Liver (tissue), 9 donors: ENCODE measurements around the gene CDR2. TPM values are rescaled to one million over a fixed set of nuclear protein-coding genes. Genes with fewer than 3 reads are reported as not detected.

Experiments used
- DNase-seq: peaks from one replicate; pipeline ENCODE4 v3.0.0-alpha.2; 2017; ENCODE audit warnings: low spot score
- H3K27ac ChIP-seq, 2 donors: one replicate each; pipeline ENCODE4 v1.7.0; 2013; ENCODE audit warnings: inconsistent platforms in 2 of 2, low read length in 2 of 2, control low read depth in 1 of 2, low read depth in 1 of 2, mild to moderate bottlenecking in 1 of 2
- H3K27me3 ChIP-seq, 4 donors: one replicate each; pipeline versions ENCODE4 v1.6.1 to v1.7.0; 2013; ENCODE audit warnings: low read length in 3 of 4, inconsistent platforms in 1 of 4, mild to moderate bottlenecking in 1 of 4, moderate library complexity in 1 of 4; ENCODE audit not compliant: control insufficient read depth in 4 of 4, insufficient read depth in 4 of 4
- H3K36me3 ChIP-seq, 4 donors: one replicate each; pipeline versions ENCODE4 v1.6.1 to v1.7.0; 2013; ENCODE audit warnings: low read length in 3 of 4, mild to moderate bottlenecking in 3 of 4, low read depth in 1 of 4, moderate library complexity in 1 of 4; ENCODE audit not compliant: control insufficient read depth in 4 of 4, insufficient read depth in 3 of 4
- H3K4me1 ChIP-seq, 4 donors: one replicate each; pipeline versions ENCODE4 v1.6.1 to v1.7.0; 2013; ENCODE audit warnings: low read length in 3 of 4, mild to moderate bottlenecking in 3 of 4, moderate library complexity in 1 of 4; ENCODE audit not compliant: control insufficient read depth in 4 of 4, insufficient read depth in 4 of 4
- H3K4me3 ChIP-seq, 3 donors: one replicate each; pipeline versions ENCODE4 v1.6.1 to v1.7.0; 2013; ENCODE audit warnings: low read length in 3 of 3, control low read depth in 1 of 3, low read depth in 1 of 3, mild to moderate bottlenecking in 1 of 3
- H3K9ac ChIP-seq, 2 donors: one replicate each; pipeline ENCODE4 v1.7.0; 2013; ENCODE audit warnings: low read length in 2 of 2, mild to moderate bottlenecking in 2 of 2, moderate library complexity in 2 of 2, control low read depth in 1 of 2, low read depth in 1 of 2
- H3K9me3 ChIP-seq, 4 donors: one replicate each; pipeline versions ENCODE4 v1.6.1 to v1.7.0; 2013; ENCODE audit warnings: low read length in 3 of 4; ENCODE audit not compliant: control insufficient read depth in 4 of 4
- ATF3 ChIP-seq: IDR thresholded peaks from 2 replicates; pipeline ENCODE4 v1.6.1; 2016; ENCODE audit warnings: antibody characterized with exemption
- EGR1 ChIP-seq, 2 donors: IDR thresholded peaks; 2 replicates each; pipeline ENCODE4 v1.6.1; 2016 to 2018; ENCODE audit warnings: antibody characterized with exemption in 2 of 2, low read depth in 2 of 2
- FOXA1 ChIP-seq: IDR thresholded peaks from 2 replicates; pipeline ENCODE4 v1.6.1; 2016; ENCODE audit warnings: antibody characterized with exemption
- FOXA2 ChIP-seq: IDR thresholded peaks from 2 replicates; pipeline ENCODE4 v1.6.1; 2016; ENCODE audit warnings: antibody characterized with exemption
- GABPA ChIP-seq, 2 donors: IDR thresholded peaks in 1 of 2; conservative IDR thresholded peaks in 1 of 2; 2 replicates each; pipeline ENCODE4 v1.6.1; 2016; ENCODE audit warnings: antibody characterized with exemption in 2 of 2, mild to moderate bottlenecking in 1 of 2, moderate library complexity in 1 of 2
- HNF4A ChIP-seq, 2 donors: conservative IDR thresholded peaks; 2 replicates each; pipeline ENCODE4 v1.6.1; 2016; ENCODE audit warnings: antibody characterized with exemption in 2 of 2, mild to moderate bottlenecking in 2 of 2
- HNF4G ChIP-seq: IDR thresholded peaks from 2 replicates; pipeline ENCODE4 v1.6.1; 2016; ENCODE audit warnings: antibody characterized with exemption
- JUND ChIP-seq, 2 donors: IDR thresholded peaks; 2 replicates each; pipeline ENCODE4 v1.6.1; 2016; ENCODE audit warnings: antibody characterized with exemption in 2 of 2
- RAD21 ChIP-seq, 2 donors: IDR thresholded peaks; 2 replicates each; pipeline ENCODE4 v1.6.1; 2016; ENCODE audit warnings: antibody characterized with exemption in 2 of 2, mild to moderate bottlenecking in 2 of 2
- REST ChIP-seq: IDR thresholded peaks from 2 replicates; pipeline ENCODE4 v1.6.1; 2016; ENCODE audit warnings: antibody characterized with exemption, mild to moderate bottlenecking
- RXRA ChIP-seq, 2 donors: IDR thresholded peaks; 2 replicates each; pipeline ENCODE4 v1.6.1; 2017 to 2018; ENCODE audit warnings: antibody characterized with exemption in 2 of 2, mild to moderate bottlenecking in 1 of 2
- TAF1 ChIP-seq: conservative IDR thresholded peaks from 2 replicates; pipeline ENCODE4 v1.6.1; 2016; ENCODE audit warnings: antibody characterized with exemption, mild to moderate bottlenecking
- YY1 ChIP-seq: IDR thresholded peaks from 2 replicates; pipeline ENCODE4 v1.6.1; 2016; ENCODE audit warnings: antibody characterized with exemption, mild to moderate bottlenecking
- WGBS: extraction: QIAGEN DNeasy Blood & Tissue Kit; methylation state at CpG from one replicate; pipeline ENCODE4 v1.1.7; 2013; 5-methylcytosine and 5-hydroxymethylcytosine counted together
- polyA plus RNA-seq, 2 donors: library from polyadenylated mRNA; stranded (reverse) in 1 of 2; unstranded in 1 of 2; fragments of 200-250 nt in 1 of 2; fragments of >200 nt in 1 of 2; fragmentation: Nextera tagmentation in 1 of 2; extraction: Ambion mirVana in 1 of 2; gene quantifications; one replicate each; pipeline versions ENCODE4 v1.2.1 to v1.2.3, GENCODE V29; 2013 to 2015
- total RNA-seq, 2 donors: library from RNA; depleted of rRNA; stranded (reverse); fragments of >200 nt; gene quantifications; one replicate each; pipeline ENCODE4 v1.2.3, GENCODE V29; 2014
- donor health status: healthy.
- donor health status: healthy.
- donor health status: healthy.
- donor health status: healthy.
- donor health status: healthy.

The CDR2 gene
- total and polyA plus RNA-seq, 4 donors, result 2.9 to 12.1 (median 9.7) TPM

DNA sequence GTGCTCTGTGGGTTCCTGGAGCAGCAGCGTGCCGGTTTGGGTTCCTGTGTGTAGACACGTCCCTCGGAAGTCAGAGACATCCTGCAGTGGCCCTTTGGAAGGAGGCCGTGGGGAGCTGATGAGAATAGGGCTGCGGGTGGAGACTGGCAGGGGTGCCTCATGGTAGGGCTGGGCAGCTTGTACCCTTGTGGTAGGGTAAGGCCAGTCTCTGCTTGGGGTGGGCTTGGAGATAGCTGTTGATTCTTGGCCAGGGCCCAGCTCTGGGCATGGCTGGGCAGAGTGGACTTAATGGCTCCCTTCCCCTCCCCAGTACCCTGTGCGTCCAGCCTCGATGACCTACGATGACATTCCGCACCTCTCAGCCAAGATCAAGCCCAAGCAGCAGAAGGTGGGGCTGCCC is 66.6 kb downstream of the CDR2 start (continued):
- TF ChIP-seq REST, result no peak
- no peak for TF ChIP-seq HNF4A (conservative IDR thresholded peaks at IDR 0.05)
- TF ChIP-seq RXRA (IDR thresholded peaks at IDR 0.05), result no peak

DNA sequence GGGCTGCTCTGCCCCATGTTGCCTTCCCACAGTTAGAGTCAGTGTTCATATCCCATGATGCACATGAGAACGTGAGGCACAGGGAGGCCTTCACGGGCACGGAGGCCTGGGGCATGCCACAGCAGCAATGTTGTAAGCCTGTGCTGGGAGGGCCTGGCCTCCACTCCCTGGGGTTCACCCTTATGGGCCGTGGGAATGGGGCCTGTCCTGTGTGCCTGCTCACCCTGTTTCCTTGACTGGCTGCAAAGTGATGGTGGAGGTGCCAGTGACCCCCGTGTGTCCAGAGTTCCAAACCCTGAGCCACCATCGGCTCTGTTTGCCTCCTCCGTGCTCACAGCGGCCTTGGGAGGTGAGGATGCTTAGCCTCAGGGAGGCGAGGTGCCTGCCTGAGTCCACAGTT is 67.6 kb downstream of the CDR2 start:
- TF ChIP-seq GABPA (IDR thresholded peaks at IDR 0.05 in 1 of 2, conservative IDR thresholded peaks at IDR 0.05 in 1 of 2) (no peak), ATF3 (no peak)
- no peak for DNase-seq
- H3K27ac ChIP-seq, result no peak overlapping the region
- no peaks in the 10 kb centered on the region for H3K4me1 ChIP-seq
- peaks cover 6 to 62% (median 19%) of the 10 kb centered on the region in 4 donors for H3K36me3 ChIP-seq
- no peak overlapping the region for H3K4me3 ChIP-seq
- 96% methylated on average over 9 of the region's 9 CpGs for WGBS
- no peak overlapping the region for H3K9ac ChIP-seq
- no peaks in the 10 kb centered on the region for H3K27me3 ChIP-seq
- no peaks in the 10 kb centered on the region for H3K9me3 ChIP-seq

- peaks cover 4 to 47% (median 13%) of the 10 kb centered on the region in 4 donors for H3K36me3 ChIP-seq
- no peak for TF ChIP-seq RAD21 (IDR thresholded peaks at IDR 0.05)
- no peak for TF ChIP-seq FOXA1
- TF ChIP-seq JUND (IDR thresholded peaks at IDR 0.05), result no peak
- TF ChIP-seq REST, result no peak
- no peak for TF ChIP-seq FOXA2
- TF ChIP-seq HNF4G, result no peak
- TF ChIP-seq YY1, result no peak
- TF ChIP-seq TAF1, result no peak
- TF ChIP-seq ATF3, result no peak
- no peak for TF ChIP-seq EGR1 (IDR thresholded peaks at IDR 0.05; ENCODE audit: low read depth in 2 of 2)
- no peak for TF ChIP-seq RXRA (IDR thresholded peaks at IDR 0.05)
- DNase-seq, result no peak
- H3K4me1 ChIP-seq, result peaks cover 0 to 10% (median 4%) of the 10 kb centered on the region in 4 donors
- H3K27me3 ChIP-seq, result no peaks in the 10 kb centered on the region
- H3K27ac ChIP-seq, result no peak overlapping the region
- H3K4me3 ChIP-seq, result no peak overlapping the region
- no peak overlapping the region for H3K9ac ChIP-seq
- 96% methylated on average over 4 of the region's 4 CpGs for WGBS
- H3K9me3 ChIP-seq, result no peaks in the 10 kb centered on the region
Observed at GRCh38 chr16:22304411-22304810, 70.0 kb downstream of the CDR2 start.
